ES-I3 (cell line): Measurements from ENCODE around the gene SLC25A14.
"Not testable (repeated sequence)": the region's sequence is repeated elsewhere in the genome, so short reads cannot be mapped to it uniquely, and the experiment has no call there.

Experiments used
- H3K36me3 ChIP-seq: 2 replicates; pipeline ENCODE4 v1.6.1; 2013; ENCODE audit warnings: mild to moderate bottlenecking, low read length, control low read depth, moderate library complexity; ENCODE audit not compliant: insufficient read depth
- H3K4me1 ChIP-seq: 2 replicates; pipeline ENCODE4 v1.6.1; 2013; ENCODE audit warnings: mild to moderate bottlenecking, control low read depth, low read length; ENCODE audit not compliant: insufficient read depth
- H3K9ac ChIP-seq: 2 replicates; pipeline ENCODE4 v1.6.1; 2013; ENCODE audit warnings: low read depth, mild to moderate bottlenecking, low read length, moderate library complexity
- H3K9me3 ChIP-seq: 2 replicates; pipeline ENCODE4 v1.6.1; 2013; ENCODE audit warnings: mild to moderate bottlenecking, low read length, moderate library complexity; ENCODE audit not compliant: control insufficient read depth, insufficient read depth

The SLC25A14 gene

GRCh38 chrX:130339408-130340222 lies at the start of gene SLC25A14:
Gene SLC25A14 (plus strand): TSS chrX:130339919. CDS start chrX:130340279, 360 bp downstream.
- Histone ChIP-seq H3K36me3 (no peaks in the 10 kb centered on the region), H3K4me1 (peaks cover 23% of the 10 kb centered on the region), H3K9ac (peak within 1 kb of the TSS; percentile 58), H3K9me3 (no peaks in the 10 kb centered on the region)

- Histone ChIP-seq H3K4me1 (peaks cover 16% of the 10 kb centered on the region; the same call in 1 of the 2 replicates), H3K9me3 (no peaks in the 10 kb centered on the region; the same call in none of the 2 replicates), H3K36me3 (no peaks in the 10 kb centered on the region), H3K9ac (no peak overlapping the region)
These were observed 44.0 kb upstream of the SLC25A14 start for GRCh38 chrX:130295519-130296296.

- H3K9me3 ChIP-seq, result no peaks in the 10 kb centered on the region; the same call in 1 of the 2 replicates
- peaks cover 16% of the 10 kb centered on the region; the same call in 1 of the 2 replicates for H3K4me1 ChIP-seq
- H3K36me3 ChIP-seq, result no peaks in the 10 kb centered on the region
- H3K9ac ChIP-seq, result no peak overlapping the region
These were observed 43.4 kb upstream of the SLC25A14 start for GRCh38 chrX:130296297-130296678.

- Histone ChIP-seq H3K4me1 (peaks cover 16% of the 10 kb centered on the region; the same call in 1 of the 2 replicates), H3K9me3 (no peaks in the 10 kb centered on the region; the same call in 1 of the 2 replicates), H3K36me3 (no peaks in the 10 kb centered on the region), H3K9ac (no peak overlapping the region)
These were observed 43.0 kb upstream of the SLC25A14 start for GRCh38 chrX:130296743-130297142.

- Histone ChIP-seq H3K36me3 (no peaks in the 10 kb centered on the region), H3K4me1 (peaks cover 16% of the 10 kb centered on the region; the same call in 1 of the 2 replicates), H3K9me3 (no peaks in the 10 kb centered on the region), H3K9ac (peak overlapping the region; percentile 47; the same call in 1 of the 2 replicates)
These were observed 40.3 kb upstream of the SLC25A14 start for GRCh38 chrX:130299279-130300009.

GRCh38 chrX:130300010-130300282 lies 39.8 kb upstream of the SLC25A14 start:
- Histone ChIP-seq H3K36me3 (no peaks in the 10 kb centered on the region), H3K9me3 (no peaks in the 10 kb centered on the region), H3K9ac (peak overlapping the region; percentile 47; the same call in 1 of the 2 replicates), H3K4me1 (peaks cover 16% of the 10 kb centered on the region; the same call in 1 of the 2 replicates)

- no peaks in the 10 kb centered on the region for H3K36me3 ChIP-seq
- no peaks in the 10 kb centered on the region for H3K9me3 ChIP-seq
- no peak overlapping the region for H3K9ac ChIP-seq
- H3K4me1 ChIP-seq, result peaks cover 8% of the 10 kb centered on the region; the same call in 1 of the 2 replicates
These were observed 38.3 kb upstream of the SLC25A14 start for GRCh38 chrX:130301405-130301804.

GRCh38 chrX:130301977-130302376 lies 37.7 kb upstream of the SLC25A14 start:
- no peaks in the 10 kb centered on the region for H3K9me3 ChIP-seq
- H3K4me1 ChIP-seq, result peaks cover 5% of the 10 kb centered on the region; the same call in 1 of the 2 replicates
- H3K9ac ChIP-seq, result no peak overlapping the region
- no peaks in the 10 kb centered on the region for H3K36me3 ChIP-seq

GRCh38 chrX:130304587-130305368 lies 34.9 kb upstream of the SLC25A14 start:
- Histone ChIP-seq H3K4me1 (peaks cover 2% of the 10 kb centered on the region; the same call in 1 of the 2 replicates), H3K9me3 (no peaks in the 10 kb centered on the region), H3K36me3 (no peaks in the 10 kb centered on the region), H3K9ac (no peak overlapping the region)

- not testable (repeated sequence) for H3K36me3 ChIP-seq, H3K4me1 ChIP-seq, H3K9me3 ChIP-seq, H3K9ac ChIP-seq
These were observed 19.8 kb upstream of the SLC25A14 start for GRCh38 chrX:130319886-130320285.

- no peak overlapping the region for H3K9ac ChIP-seq
- no peaks in the 10 kb centered on the region for H3K4me1 ChIP-seq
- no peaks in the 10 kb centered on the region for H3K9me3 ChIP-seq
- H3K36me3 ChIP-seq, result no peaks in the 10 kb centered on the region; the same call in 1 of the 2 replicates
These were observed 18.2 kb upstream of the SLC25A14 start for GRCh38 chrX:130321550-130321949.

- no peak overlapping the region for H3K9ac ChIP-seq
- no peaks in the 10 kb centered on the region for H3K36me3 ChIP-seq
- H3K4me1 ChIP-seq, result no peaks in the 10 kb centered on the region
- H3K9me3 ChIP-seq, result no peaks in the 10 kb centered on the region
These were observed 9.6 kb upstream of the SLC25A14 start for GRCh38 chrX:130330146-130330545.

GRCh38 chrX:130330706-130331105 lies 9.0 kb upstream of the SLC25A14 start:
- Histone ChIP-seq H3K36me3 (no peaks in the 10 kb centered on the region), H3K9me3 (no peaks in the 10 kb centered on the region), H3K9ac (no peak overlapping the region), H3K4me1 (no peaks in the 10 kb centered on the region)
